ENCODE data around the gene PKP3. TPM values are rescaled to one million over a fixed set of nuclear protein-coding genes. Genes with fewer than 3 reads are reported as not detected.

The PKP3 gene
- total RNA-seq, 1 donor from 2014 or later: 70.8 TPM

DNA sequence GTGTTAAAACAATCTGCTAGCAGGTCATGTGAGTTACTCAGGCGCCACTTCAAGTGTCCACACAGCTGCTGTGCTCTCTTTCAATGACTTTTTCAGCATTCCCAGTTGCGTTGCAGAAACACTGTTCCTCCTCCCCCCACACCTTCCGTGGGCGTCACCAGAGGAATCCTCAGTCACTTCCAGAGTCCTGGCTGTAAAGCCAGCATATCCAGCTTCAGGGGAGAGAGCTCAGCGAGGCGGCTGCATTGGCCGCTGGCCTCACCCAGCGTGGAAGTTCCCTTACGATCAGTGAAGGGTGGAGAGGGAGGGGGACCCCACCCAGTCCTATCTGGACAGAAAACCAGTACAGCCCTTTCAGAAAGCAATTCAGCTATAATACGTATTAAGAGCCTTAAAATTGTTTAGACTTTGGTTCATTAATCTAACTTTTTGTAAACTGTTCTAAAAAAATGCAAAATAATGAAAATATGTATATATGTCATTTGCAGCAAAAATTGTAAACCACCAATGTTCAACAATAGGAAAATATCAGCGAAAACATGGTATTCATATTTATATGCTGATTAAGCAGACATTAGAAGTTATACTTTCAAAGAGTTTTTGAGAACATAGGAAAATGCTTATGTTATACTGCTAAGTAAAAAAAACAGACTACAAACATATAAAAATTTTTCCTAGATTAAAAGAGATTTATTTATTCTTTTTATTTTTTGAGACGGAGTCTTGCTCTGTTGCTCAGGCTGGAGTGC is 50.6 kb downstream of the PKP3 start:
- DNase-seq (ENCODE audit: low spot score): no peak

DNA sequence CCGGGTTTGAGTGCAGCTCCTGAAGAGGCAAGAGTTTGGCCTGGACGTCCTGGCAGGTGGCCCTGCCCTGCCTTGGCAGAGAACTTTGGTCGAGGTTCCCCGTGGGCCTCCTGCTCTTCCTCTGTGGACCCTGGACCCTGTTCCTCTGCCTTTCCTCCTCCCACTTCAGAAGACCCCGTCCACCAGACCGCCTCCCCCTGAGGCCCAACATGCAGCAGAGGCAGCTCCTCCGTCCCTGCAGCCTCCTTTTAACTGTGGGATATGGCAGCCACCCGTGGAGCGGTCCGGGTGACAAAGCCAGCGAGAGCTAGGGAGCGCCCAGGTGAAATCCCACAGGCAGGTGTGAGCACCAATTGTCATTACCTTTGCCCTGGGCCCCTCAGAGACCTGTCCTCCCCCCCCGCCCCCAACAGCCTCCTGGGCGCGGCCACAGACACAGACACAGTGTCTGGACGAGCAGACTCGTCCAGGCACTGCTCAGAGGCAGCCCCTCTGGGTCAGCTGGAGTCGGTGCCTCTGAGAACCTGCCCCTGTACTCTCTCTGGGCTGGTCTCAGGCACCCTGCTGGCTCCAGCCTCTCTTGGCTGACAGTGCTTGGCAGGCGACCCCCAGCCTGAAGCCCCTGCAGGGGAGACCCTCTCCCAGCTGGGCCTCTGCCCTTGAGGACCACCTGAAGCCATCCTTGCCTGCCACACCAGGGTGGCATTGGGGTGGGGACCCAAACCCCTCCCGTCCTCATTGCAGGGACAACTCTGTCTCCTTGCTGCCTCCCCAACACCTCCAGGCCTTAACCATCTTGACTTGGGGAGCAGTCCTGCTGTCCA is 52.0 kb downstream of the PKP3 start:
- DNase-seq (ENCODE audit: low spot score): no peak

- no peak for DNase-seq (ENCODE audit: low spot score)
These were observed 52.9 kb downstream of the PKP3 start for GRCh38 chr11:446891-447290.

- peak; percentile 95 for DNase-seq (ENCODE audit: low spot score)
These were observed 54.1 kb downstream of the PKP3 start for GRCh38 chr11:447923-448731.

- peak; percentile 96 for DNase-seq (ENCODE audit: low spot score)
These were observed 56.1 kb downstream of the PKP3 start, which contains the start of gene PTDSS2 for GRCh38 chr11:449889-450808. TSS of gene PTDSS2 (plus strand) at chr11:450279. CDS start at chr11:450456, 177 bp downstream.

- DNase-seq (ENCODE audit: low spot score): peak; percentile 79
These were observed 56.9 kb downstream of the PKP3 start for GRCh38 chr11:450809-451451.

GRCh38 chr11:451738-452137 is 57.7 kb downstream of the PKP3 start:
- no peak for DNase-seq (ENCODE audit: low spot score)

- DNase-seq (ENCODE audit: low spot score): no peak
These were observed 58.3 kb downstream of the PKP3 start for GRCh38 chr11:452203-452744.

DNA sequence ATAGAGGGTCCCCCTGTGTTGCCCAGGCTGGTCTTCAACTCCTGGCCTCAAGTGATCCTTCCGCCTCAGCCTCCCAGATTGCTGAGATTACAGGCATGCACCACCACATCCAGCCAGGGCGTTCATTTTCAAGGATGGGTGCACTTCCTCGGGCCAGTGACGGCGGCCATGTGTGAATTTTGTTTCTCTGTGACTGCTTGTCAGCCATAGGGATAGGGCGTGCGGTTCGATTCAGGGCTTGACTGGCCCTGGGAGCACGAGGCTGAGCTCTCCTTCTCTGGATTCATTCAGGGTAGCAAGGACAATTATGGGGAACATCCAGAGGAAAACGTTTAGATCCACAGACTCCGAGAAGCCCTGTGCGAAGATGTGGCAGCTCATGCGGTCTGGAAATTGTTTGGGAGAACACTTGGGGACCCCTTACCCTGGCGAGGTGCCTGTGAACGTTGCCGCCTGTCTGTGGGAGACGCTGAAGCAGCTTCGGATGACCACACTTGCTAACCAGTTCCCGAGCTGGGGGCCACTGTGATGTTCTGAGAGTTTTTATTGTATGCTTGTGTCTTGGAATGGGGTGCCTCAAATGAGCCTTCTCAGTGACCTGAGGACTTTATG is 59.0 kb downstream of the PKP3 start:
- no peak for DNase-seq (ENCODE audit: low spot score)

GRCh38 chr11:453564-453963 is 59.6 kb downstream of the PKP3 start:
- no peak for DNase-seq (ENCODE audit: low spot score)

- DNase-seq (ENCODE audit: low spot score): no peak
These were observed 60.0 kb downstream of the PKP3 start for GRCh38 chr11:454043-454442.

Other genes with a start within 250 kb of the PKP3 start
- gene SCGB1C1, start 201.1 kb upstream of the PKP3 start, total RNA-seq: not detected
- 60.5 TPM for gene BET1L, start 186.8 kb upstream of the PKP3 start, total RNA-seq
- 109 TPM for gene RIC8A, start 186.5 kb upstream of the PKP3 start, total RNA-seq
- gene SIRT3, start 157.9 kb upstream of the PKP3 start, total RNA-seq: 19.0 TPM
- 78.5 TPM for gene PSMD13, start 157.2 kb upstream of the PKP3 start, total RNA-seq
- gene NLRP6, start 115.8 kb upstream of the PKP3 start, total RNA-seq: 0.69 TPM
- gene PGGHG, start 105.1 kb upstream of the PKP3 start, total RNA-seq: 42.8 TPM
- not detected for gene IFITM5, start 94.7 kb upstream of the PKP3 start, total RNA-seq
- gene IFITM2, start 86.4 kb upstream of the PKP3 start, total RNA-seq: 129 TPM
- gene IFITM1, start 80.2 kb upstream of the PKP3 start, total RNA-seq: 55.4 TPM
- 246 TPM for gene IFITM3, start 73.3 kb upstream of the PKP3 start, total RNA-seq
- 3.4 TPM for gene B4GALNT4, start 24.7 kb upstream of the PKP3 start, total RNA-seq
- 152 TPM for gene SIGIRR, start 20.8 kb downstream of the PKP3 start, total RNA-seq
- 49.3 TPM for gene ANO9, start 47.8 kb downstream of the PKP3 start, total RNA-seq
- 36.6 TPM for gene PTDSS2, start 56.1 kb downstream of the PKP3 start, total RNA-seq
- gene RNH1, start 113.0 kb downstream of the PKP3 start, total RNA-seq: 156 TPM
- 51.1 TPM for gene HRAS, start 141.4 kb downstream of the PKP3 start, total RNA-seq
- gene LRRC56, start 143.3 kb downstream of the PKP3 start, total RNA-seq: 9.4 TPM
- 7.5 TPM for gene LMNTD2, start 166.5 kb downstream of the PKP3 start, total RNA-seq
- gene RASSF7, start 166.8 kb downstream of the PKP3 start, total RNA-seq: 179 TPM
- gene PHRF1, start 182.3 kb downstream of the PKP3 start, total RNA-seq: 38.1 TPM
- gene IRF7, start 221.7 kb downstream of the PKP3 start, total RNA-seq: 54.0 TPM
- 89.6 TPM for gene CDHR5, start 230.7 kb downstream of the PKP3 start, total RNA-seq
- not detected for gene SCT, start 233.0 kb downstream of the PKP3 start, total RNA-seq
- 2.6 TPM for gene DRD4, start 243.1 kb downstream of the PKP3 start, total RNA-seq

Measured in mucosa of gallbladder (tissue), 1 donor.